DMS153 (cell line): ENCODE results near the gene SFTPA2.
"Not testable (repeated sequence)": the region's sequence is repeated elsewhere in the genome, so short reads cannot be mapped to it uniquely, and the experiment has no call there.

ENCODE experiments used
- DNase-seq: peaks from one replicate; lab custom pipeline; 2025; lab: John Stamatoyannopoulos, UW

The SFTPA2 gene

GRCh38 chr10:79560160-79560709, at the start of gene SFTPA2:
Gene SFTPA2 (minus strand): TSS chr10:79560407. CDS start chr10:79559483, 924 bp downstream.
- no peak for DNase-seq

GRCh38 chr10:79608505-79609375, 48.5 kb upstream of the SFTPA2 start:
- DNase-seq: no peak

GRCh38 chr10:79605308-79605707, 45.1 kb upstream of the SFTPA2 start:
- no peak for DNase-seq

- DNase-seq: no peak
Measured at GRCh38 chr10:79604294-79604693, 44.1 kb upstream of the SFTPA2 start.

GRCh38 chr10:79602953-79603352, 42.7 kb upstream of the SFTPA2 start:
- DNase-seq: no peak

GRCh38 chr10:79601939-79602338, 41.7 kb upstream of the SFTPA2 start:
- no peak for DNase-seq

GRCh38 chr10:79599644-79600043, 39.4 kb upstream of the SFTPA2 start:
- not testable (repeated sequence) for DNase-seq

GRCh38 chr10:79595510-79595909, 35.3 kb upstream of the SFTPA2 start:
- DNase-seq: no peak

- not testable (repeated sequence) for DNase-seq
Measured at GRCh38 chr10:79594565-79594964, 34.4 kb upstream of the SFTPA2 start.

GRCh38 chr10:79593377-79593776, 33.2 kb upstream of the SFTPA2 start:
- DNase-seq: no peak

- DNase-seq: no peak
Measured at GRCh38 chr10:79588800-79589199, 28.6 kb upstream of the SFTPA2 start.

- DNase-seq: no peak
Measured at GRCh38 chr10:79586933-79587332, 26.7 kb upstream of the SFTPA2 start.

- no peak for DNase-seq
Measured at GRCh38 chr10:79585870-79586527, 25.8 kb upstream of the SFTPA2 start.

- no peak for DNase-seq
Measured at GRCh38 chr10:79583488-79584024, 23.3 kb upstream of the SFTPA2 start.

- DNase-seq: not testable (repeated sequence)
Measured at GRCh38 chr10:79582954-79583353, 22.7 kb upstream of the SFTPA2 start.

- no peak for DNase-seq
Measured at GRCh38 chr10:79582096-79582495, 21.9 kb upstream of the SFTPA2 start.

GRCh38 chr10:79581044-79581443, 20.8 kb upstream of the SFTPA2 start:
- no peak for DNase-seq

- DNase-seq: no peak
Measured at GRCh38 chr10:79579361-79579760, 19.2 kb upstream of the SFTPA2 start.

GRCh38 chr10:79570624-79571023, 10.4 kb upstream of the SFTPA2 start:
- DNase-seq: not testable (repeated sequence)

GRCh38 chr10:79563426-79563825, 3.2 kb upstream of the SFTPA2 start:
- no peak for DNase-seq

- DNase-seq: peak; percentile 9
Measured at GRCh38 chr10:79562135-79562756, 2.0 kb upstream of the SFTPA2 start.

GRCh38 chr10:79561257-79561656, 1.1 kb upstream of the SFTPA2 start:
- DNase-seq: no peak
